Uterus (tissue), 4 donors: Measurements from ENCODE around the gene DPF3. TPM values are rescaled to one million over a fixed set of nuclear protein-coding genes. Genes with fewer than 3 reads are reported as not detected.

Experiments
- DNase-seq, 2 donors: peaks; one replicate each; pipeline ENCODE4 v3.0.0-alpha.2; 2019 to 2020
- H3K27ac ChIP-seq, 2 donors: fragments of 200-600 bp; sonication (generic); 1 replicate in 1 of 2; 2 replicates in 1 of 2; pipeline ENCODE4 v1.5.1; 2016 to 2018
- H3K27me3 ChIP-seq, 2 donors: fragments of 200-600 bp; sonication (generic); one replicate each; pipeline ENCODE4 v1.5.1; 2018 to 2019; ENCODE audit warnings: control low read depth in 1 of 2
- H3K36me3 ChIP-seq, 2 donors: fragments of 200-600 bp; sonication (generic); one replicate each; pipeline ENCODE4 v1.5.1; 2019; ENCODE audit warnings: control low read depth in 1 of 2
- H3K4me1 ChIP-seq, 2 donors: fragments of 200-600 bp; sonication (generic); one replicate each; pipeline ENCODE4 v1.5.1; 2018 to 2019; ENCODE audit warnings: control low read depth in 1 of 2
- H3K4me3 ChIP-seq, 2 donors: fragments of 200-600 bp; sonication (generic); 1 replicate in 1 of 2; 2 replicates in 1 of 2; pipeline ENCODE4 v1.5.1; 2018 to 2019; ENCODE audit warnings: mild to moderate bottlenecking in 1 of 2
- H3K9me3 ChIP-seq, 2 donors: fragments of 200-600 bp; sonication (generic); one replicate each; pipeline ENCODE4 v1.5.1; 2019; ENCODE audit warnings: control low read depth in 1 of 2
- POLR2A ChIP-seq, 2 donors: fragments of 450-650 bp; IDR thresholded peaks; one replicate each; pipeline ENCODE4 v1.6.1; 2016; ENCODE audit warnings: antibody characterized with exemption in 2 of 2, mild to moderate bottlenecking in 1 of 2, moderate library complexity in 1 of 2
- intact Hi-C: fragments of 100-400 bp; cut with DNase I; formaldehyde crosslinking; loops from one replicate; pipeline ENCODE4 v1.15.1; 2023; ENCODE audit warnings: low total_unique reads
- total RNA-seq, 4 donors: library from RNA; depleted of rRNA in 3 of 4; stranded (reverse); fragments of >200 nt in 3 of 4; gene quantifications; one replicate each; pipeline versions ENCODE4 v1.1.0 to v1.2.4, GENCODE V29; 2014 to 2023
- TF ChIP-seq, protein P1 (sequence below), 4 experiments: fragments of 200-600 bp in 2 of 4; fragments of 450-650 bp in 2 of 4; sonication (generic) in 2 of 4; IDR thresholded peaks; one replicate each; pipeline ENCODE4 v1.5.1; 2016 to 2019; ENCODE audit warnings: antibody characterized with exemption in 4 of 4, mild to moderate bottlenecking in 2 of 4, moderate library complexity in 1 of 4
- donor health status: DM: yes; HTN: yes; CAD: no.

Gene DPF3
- total RNA-seq, 4 donors from 2014 or later = 1.6 to 2.8 TPM; not detected in 2

DNA sequence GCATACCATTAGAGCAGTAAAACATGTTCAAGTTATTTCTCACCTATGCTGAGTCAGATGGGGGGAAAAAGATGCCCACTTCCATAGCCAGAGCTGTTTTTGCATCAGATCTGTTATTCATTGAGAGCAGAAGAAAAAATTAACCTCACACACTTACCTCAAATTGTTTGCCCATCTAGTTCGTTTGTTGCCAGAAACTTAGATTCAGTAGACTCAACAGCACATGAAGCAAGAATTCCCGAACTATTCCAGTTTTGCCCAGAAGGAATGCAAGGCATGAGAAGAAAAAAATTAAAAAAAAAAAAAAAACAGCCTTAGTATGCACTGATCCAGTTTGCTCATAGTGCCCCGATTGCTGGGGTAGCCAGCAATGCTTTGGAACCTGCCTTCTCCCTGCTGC lies 12.4 kb upstream of the DPF3 start:
- Histone ChIP-seq H3K36me3 (no peaks in the 10 kb centered on the region), H3K9me3 (no peaks in the 10 kb centered on the region), H3K4me1 (no peaks in the 10 kb centered on the region), H3K4me3 (no peak overlapping the region), H3K27me3 (no peaks in the 10 kb centered on the region), H3K27ac (no peak overlapping the region)
- intact Hi-C loops = no loop called here
- DNase-seq = no peak
- TF ChIP-seq, protein P1, sequence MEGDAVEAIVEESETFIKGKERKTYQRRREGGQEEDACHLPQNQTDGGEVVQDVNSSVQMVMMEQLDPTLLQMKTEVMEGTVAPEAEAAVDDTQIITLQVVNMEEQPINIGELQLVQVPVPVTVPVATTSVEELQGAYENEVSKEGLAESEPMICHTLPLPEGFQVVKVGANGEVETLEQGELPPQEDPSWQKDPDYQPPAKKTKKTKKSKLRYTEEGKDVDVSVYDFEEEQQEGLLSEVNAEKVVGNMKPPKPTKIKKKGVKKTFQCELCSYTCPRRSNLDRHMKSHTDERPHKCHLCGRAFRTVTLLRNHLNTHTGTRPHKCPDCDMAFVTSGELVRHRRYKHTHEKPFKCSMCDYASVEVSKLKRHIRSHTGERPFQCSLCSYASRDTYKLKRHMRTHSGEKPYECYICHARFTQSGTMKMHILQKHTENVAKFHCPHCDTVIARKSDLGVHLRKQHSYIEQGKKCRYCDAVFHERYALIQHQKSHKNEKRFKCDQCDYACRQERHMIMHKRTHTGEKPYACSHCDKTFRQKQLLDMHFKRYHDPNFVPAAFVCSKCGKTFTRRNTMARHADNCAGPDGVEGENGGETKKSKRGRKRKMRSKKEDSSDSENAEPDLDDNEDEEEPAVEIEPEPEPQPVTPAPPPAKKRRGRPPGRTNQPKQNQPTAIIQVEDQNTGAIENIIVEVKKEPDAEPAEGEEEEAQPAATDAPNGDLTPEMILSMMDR (IDR thresholded peaks at IDR 0.05) = no peak
- TF ChIP-seq POLR2A (IDR thresholded peaks at IDR 0.05) = no peak

DNA sequence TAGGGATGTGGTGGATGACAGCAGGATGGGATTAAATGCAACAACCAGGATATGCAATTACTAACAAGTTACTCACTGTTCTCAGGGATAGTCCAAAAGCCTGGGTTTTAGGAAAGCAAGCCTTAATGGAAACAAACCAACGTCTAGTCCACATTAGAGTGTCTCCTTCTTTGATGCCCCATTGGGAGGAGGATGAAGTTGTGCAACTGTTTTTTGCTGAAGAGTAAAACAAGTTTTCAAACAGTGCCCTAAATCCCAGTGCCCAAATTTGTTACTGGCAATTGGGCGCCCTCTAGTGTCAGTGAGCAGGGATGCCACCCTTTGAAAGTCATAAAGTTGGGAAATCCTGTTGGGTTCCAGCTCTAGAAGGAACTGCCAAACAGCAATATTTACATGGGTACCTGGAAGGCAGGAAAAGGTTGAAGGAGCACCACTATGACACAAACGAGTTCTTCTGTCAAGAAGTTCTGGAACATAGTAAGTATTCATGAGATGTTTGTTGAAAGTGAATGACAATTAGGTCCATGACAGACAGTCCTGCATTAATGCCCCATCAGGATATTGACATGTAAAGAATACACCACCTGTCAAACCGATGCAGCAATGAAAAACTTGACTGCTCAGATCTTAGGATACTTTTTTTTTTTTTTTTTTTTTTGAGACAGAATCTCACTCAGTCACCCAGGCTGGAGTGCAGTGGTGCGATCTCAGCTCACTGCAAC lies 11.1 kb upstream of the DPF3 start:
- H3K36me3 ChIP-seq = no peaks in the 10 kb centered on the region

DNA sequence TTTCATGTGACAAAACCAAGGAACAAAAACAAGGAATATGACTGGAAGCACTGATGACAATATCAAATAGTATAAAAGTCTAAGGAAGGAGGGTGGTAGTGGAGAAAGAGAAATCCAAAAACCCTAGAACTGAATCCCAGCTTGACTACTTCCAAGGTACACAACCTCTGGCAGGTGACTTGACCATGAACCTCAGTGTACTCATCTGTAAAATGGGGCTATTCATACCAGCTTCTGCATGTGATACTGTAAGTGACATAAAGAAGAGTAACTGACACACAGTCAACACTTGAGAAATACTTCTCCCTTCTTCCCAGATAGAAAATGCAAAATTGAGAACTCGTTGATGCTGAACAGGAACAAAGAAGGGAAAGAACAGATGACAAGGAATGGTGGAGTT lies 10.3 kb upstream of the DPF3 start:
- no peak for DNase-seq
- H3K27me3 ChIP-seq = no peaks in the 10 kb centered on the region
- no peaks in the 10 kb centered on the region for H3K36me3 ChIP-seq
- intact Hi-C loops = loop anchor here (5.0 kb wide), 1 partner anchor 387 kb away; no protein-coding TSS in a partner anchor
- no peak overlapping the region for H3K4me3 ChIP-seq
- H3K4me1 ChIP-seq = no peaks in the 10 kb centered on the region
- no peaks in the 10 kb centered on the region for H3K9me3 ChIP-seq
- no peak for TF ChIP-seq POLR2A (IDR thresholded peaks at IDR 0.05)
- TF ChIP-seq, protein P1 (IDR thresholded peaks at IDR 0.05) = no peak
- no peak overlapping the region for H3K27ac ChIP-seq

More for the DNA sequence above, 11.1 kb upstream of the DPF3 start:
- intact Hi-C loops = loop anchor here (5.0 kb wide), 1 partner anchor 388 kb away; no protein-coding TSS in a partner anchor
- Histone ChIP-seq H3K4me1 (no peaks in the 10 kb centered on the region), H3K27me3 (no peaks in the 10 kb centered on the region), H3K27ac (no peak overlapping the region), H3K4me3 (no peak overlapping the region), H3K9me3 (no peaks in the 10 kb centered on the region)
- peak; percentile 43 to 53 for DNase-seq
- no peak for TF ChIP-seq POLR2A (IDR thresholded peaks at IDR 0.05)
- TF ChIP-seq, protein P1 (IDR thresholded peaks at IDR 0.05) = peak; percentile 78 to 86 (median 84)

DNA sequence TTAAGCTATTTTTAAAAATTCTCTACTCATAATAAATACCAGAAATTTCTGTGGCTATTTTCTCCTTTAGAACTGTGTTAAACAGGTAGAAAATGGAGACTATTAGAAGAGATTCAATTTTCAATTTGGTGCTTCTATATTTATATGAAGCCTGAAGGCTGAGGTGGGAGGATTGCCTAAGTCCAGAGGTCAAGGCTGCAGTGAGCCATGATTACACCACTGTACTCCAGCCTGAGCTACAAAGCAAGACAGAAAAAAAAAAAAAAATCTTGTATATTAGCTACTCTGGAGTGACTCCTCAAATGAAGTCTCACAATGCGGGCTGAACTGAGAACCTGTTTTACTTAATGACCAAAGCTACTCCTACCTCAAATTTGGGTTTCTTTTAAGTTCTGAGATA lies 9.8 kb upstream of the DPF3 start:
- no peak overlapping the region for H3K27ac ChIP-seq
- no peaks in the 10 kb centered on the region for H3K36me3 ChIP-seq
- H3K4me1 ChIP-seq = no peaks in the 10 kb centered on the region
- no peaks in the 10 kb centered on the region for H3K9me3 ChIP-seq
- TF ChIP-seq, protein P1 (IDR thresholded peaks at IDR 0.05) = no peak
- no peak for TF ChIP-seq POLR2A (IDR thresholded peaks at IDR 0.05)
- no peaks in the 10 kb centered on the region for H3K27me3 ChIP-seq
- no peak overlapping the region for H3K4me3 ChIP-seq
- DNase-seq = no peak
- intact Hi-C loops = loop anchor here (5.0 kb wide), 1 partner anchor 386 kb away; no protein-coding TSS in a partner anchor

DNA sequence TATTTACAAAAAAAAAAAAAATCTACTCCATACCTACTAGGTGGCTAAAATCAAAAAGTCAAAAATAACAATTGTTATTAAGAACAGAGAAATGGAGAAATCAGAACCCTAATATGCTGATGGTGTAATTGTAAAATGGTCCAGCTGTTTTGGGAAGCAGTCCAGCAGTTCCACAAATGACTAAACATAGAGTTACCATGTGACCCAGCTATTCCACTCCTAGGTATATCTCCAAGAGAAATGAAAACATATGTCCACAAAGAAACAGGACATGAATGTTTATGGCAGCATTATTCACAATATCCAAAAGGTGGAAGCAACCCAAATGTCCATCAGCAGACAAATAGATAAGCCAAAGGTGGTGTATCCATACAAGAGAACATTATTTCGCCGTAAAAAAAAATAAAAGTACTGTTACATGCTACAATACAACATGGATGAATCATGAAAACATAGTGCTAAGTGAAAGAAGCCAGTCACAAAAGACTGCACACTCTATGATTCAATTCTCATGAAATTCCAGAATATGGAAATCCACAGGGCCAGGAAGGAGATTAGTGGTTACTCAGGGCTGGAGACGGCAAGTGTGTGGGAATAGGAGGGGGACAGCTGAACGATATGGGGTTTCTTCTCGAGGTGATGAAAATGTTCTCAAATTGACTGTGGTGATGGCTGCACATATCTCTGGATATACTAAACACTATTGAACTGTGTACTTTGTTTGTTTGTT lies 9.1 kb upstream of the DPF3 start:
- Histone ChIP-seq H3K4me3 (no peak overlapping the region), H3K4me1 (no peaks in the 10 kb centered on the region), H3K27me3 (no peaks in the 10 kb centered on the region), H3K27ac (no peak overlapping the region), H3K36me3 (no peaks in the 10 kb centered on the region), H3K9me3 (no peaks in the 10 kb centered on the region)
- intact Hi-C loops = loop anchor here (5.0 kb wide), 1 partner anchor 386 kb away; no protein-coding TSS in a partner anchor
- no peak for TF ChIP-seq POLR2A (IDR thresholded peaks at IDR 0.05)
- TF ChIP-seq, protein P1 (IDR thresholded peaks at IDR 0.05) = no peak
- DNase-seq = no peak
